ENCODE results near the gene SCD.

DNA sequence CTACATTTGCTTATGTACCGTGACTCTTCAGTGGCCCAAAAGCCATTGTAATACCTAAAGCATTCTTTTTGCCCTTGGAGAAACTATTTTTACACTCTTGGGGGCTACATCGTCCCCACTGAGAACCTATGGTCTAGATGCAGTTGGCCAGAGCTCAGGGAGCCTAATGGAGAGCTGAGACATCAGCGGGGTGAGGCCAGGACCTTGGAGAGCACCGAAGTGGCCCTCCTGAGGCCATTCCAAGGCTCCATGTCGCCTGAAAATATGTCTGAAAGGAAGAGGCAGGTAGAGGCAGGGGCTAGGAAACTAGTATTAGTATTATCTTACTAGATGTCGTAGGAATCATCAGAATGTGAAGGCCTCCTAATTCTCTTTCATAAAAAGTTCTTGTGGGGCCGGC lies 21.9 kb upstream of the SCD start:
- TF ChIP-seq, protein P1, sequence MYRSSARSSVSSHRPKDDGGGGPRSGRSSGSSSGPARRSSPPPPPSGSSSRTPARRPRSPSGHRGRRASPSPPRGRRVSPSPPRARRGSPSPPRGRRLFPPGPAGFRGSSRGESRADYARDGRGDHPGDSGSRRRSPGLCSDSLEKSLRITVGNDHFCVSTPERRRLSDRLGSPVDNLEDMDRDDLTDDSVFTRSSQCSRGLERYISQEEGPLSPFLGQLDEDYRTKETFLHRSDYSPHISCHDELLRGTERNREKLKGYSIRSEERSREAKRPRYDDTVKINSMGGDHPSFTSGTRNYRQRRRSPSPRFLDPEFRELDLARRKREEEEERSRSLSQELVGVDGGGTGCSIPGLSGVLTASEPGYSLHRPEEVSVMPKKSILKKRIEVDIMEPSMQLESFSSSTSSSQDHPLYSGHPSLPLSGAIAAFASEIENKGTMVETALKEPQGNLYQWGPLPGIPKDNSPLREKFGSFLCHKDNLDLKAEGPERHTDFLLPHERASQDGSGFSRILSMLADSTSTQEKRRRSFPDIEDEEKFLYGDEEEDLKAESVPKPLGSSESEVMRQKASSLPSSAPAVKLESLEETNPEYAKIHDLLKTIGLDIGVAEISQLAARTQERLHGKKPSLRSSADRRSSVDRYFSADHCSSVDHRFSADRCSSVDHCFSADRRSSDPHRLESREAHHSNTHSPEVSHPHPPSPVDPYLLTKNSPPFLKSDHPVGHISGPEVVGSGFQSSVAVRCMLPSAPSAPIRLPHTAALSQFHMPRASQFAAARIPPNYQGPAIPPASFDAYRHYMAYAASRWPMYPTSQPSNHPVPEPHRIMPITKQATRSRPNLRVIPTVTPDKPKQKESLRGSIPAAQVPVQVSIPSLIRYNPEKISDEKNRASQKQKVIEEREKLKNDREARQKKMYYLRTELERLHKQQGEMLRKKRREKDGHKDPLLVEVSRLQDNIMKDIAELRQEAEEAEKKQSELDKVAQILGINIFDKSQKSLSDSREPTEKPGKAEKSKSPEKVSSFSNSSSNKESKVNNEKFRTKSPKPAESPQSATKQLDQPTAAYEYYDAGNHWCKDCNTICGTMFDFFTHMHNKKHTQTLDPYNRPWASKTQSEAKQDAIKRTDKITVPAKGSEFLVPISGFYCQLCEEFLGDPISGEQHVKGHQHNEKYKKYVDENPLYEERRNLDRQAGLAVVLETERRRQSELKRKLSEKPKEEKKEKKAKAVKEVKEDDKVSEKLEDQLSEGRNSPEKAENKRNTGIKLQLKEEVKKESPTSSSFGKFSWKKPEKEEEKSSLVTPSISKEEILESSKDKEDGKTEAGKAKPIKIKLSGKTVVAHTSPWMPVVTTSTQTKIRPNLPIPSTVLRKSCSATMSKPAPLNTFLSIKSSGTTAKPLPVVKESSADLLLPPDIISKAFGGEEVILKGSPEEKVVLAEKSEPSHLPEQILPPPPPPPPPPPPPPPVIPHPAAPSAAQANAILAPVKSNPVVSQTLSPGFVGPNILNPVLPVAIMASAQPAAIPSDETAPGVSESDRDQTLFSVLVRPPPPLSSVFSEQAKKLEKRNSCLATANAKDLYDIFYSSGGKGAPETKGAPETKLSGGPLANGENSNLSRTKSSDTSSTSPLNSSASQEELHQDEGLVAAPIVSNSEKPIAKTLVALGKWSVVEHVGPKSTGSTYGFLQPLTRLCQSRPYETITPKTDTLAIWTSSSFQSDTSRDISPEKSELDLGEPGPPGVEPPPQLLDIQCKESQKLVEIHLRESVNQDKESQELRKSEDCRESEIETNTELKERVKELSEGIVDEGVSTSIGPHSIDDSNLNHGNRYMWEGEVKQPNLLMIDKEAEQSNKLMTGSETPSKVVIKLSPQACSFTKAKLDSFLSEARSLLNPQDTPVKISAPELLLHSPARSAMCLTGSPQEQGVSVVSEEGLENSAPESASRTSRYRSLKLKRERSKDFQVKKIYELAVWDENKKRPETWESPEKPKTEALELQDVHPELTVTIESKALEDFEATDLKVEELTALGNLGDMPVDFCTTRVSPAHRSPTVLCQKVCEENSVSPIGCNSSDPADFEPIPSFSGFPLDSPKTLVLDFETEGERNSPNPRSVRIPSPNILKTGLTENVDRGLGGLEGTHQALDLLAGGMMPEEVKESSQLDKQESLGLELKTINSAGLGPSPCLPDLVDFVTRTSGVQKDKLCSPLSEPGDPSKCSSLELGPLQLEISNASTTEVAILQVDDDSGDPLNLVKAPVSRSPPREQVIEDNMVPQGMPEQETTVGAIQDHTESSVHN (IDR thresholded peaks at IDR 0.05; ENCODE audit: borderline replicate concordance in 1 of 2, low read depth in 1 of 2), result no peak
- TF ChIP-seq KLF13 (tag; IDR thresholded peaks at IDR 0.05; ENCODE audit: borderline replicate concordance, low read depth), result no peak
